ENCODE data around the gene TBX3. TPM values are rescaled to one million over a fixed set of nuclear protein-coding genes. Genes with fewer than 3 reads are reported as not detected.
"Not testable (repeated sequence)": the region's sequence is repeated elsewhere in the genome, so short reads cannot be mapped to it uniquely, and the experiment has no call there.

TBX3 gene
- total RNA-seq, 2 experiments from 2014 or later = not detected

GRCh38 chr12:114729731-114730130, 45.8 kb upstream of the TBX3 start:
- Histone ChIP-seq H3K36me3 (ENCODE audit: insufficient read depth, low read length) (no peaks in the 10 kb centered on the region), H3K4me3 (ENCODE audit: low read depth, low read length, poor library complexity, severe bottlenecking) (no peak overlapping the region), H3K4me1 (ENCODE audit: insufficient read depth, low read length, poor library complexity, severe bottlenecking) (no peaks in the 10 kb centered on the region), H3K27ac (ENCODE audit: low read depth, low read length, poor library complexity, severe bottlenecking) (no peak overlapping the region), H4K20me1 (ENCODE audit: insufficient read depth, low read length) (no peaks in the 10 kb centered on the region), H3K9me3 (ENCODE audit: low read length) (no peaks in the 10 kb centered on the region), H3K9me2 (ENCODE audit: insufficient read depth, low read length) (no peaks in the 10 kb centered on the region), H3K4me2 (ENCODE audit: low read length) (no peak overlapping the region), H2AFZ (ENCODE audit: low read length) (no peak overlapping the region), H3K79me2 (ENCODE audit: insufficient read depth, low read depth, low read length) (no peaks in the 10 kb centered on the region)
- no peak for DNase-seq (ENCODE audit: low spot score)
- intact Hi-C loops (cut with micrococcal nuclease; ENCODE audit: unreplicated experiment) = no loop called here
- ChIA-PET POLR2A (interaction anchor here (0.7 kb wide), 1 partner anchor 98 kb away, joined by 3 read pairs; no protein-coding TSS in a partner anchor), CTCF (ENCODE audit: unreplicated experiment) (no interaction called here)
- no TSS peak for BruUV-seq (replicated peaks)
- TF ChIP-seq, protein P1, sequence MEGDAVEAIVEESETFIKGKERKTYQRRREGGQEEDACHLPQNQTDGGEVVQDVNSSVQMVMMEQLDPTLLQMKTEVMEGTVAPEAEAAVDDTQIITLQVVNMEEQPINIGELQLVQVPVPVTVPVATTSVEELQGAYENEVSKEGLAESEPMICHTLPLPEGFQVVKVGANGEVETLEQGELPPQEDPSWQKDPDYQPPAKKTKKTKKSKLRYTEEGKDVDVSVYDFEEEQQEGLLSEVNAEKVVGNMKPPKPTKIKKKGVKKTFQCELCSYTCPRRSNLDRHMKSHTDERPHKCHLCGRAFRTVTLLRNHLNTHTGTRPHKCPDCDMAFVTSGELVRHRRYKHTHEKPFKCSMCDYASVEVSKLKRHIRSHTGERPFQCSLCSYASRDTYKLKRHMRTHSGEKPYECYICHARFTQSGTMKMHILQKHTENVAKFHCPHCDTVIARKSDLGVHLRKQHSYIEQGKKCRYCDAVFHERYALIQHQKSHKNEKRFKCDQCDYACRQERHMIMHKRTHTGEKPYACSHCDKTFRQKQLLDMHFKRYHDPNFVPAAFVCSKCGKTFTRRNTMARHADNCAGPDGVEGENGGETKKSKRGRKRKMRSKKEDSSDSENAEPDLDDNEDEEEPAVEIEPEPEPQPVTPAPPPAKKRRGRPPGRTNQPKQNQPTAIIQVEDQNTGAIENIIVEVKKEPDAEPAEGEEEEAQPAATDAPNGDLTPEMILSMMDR (conservative IDR thresholded peaks at IDR 0.05; ENCODE audit: low read length) = no peak
- TF ChIP-seq EZH2phosphoT487 (IDR thresholded peaks at IDR 0.05; ENCODE audit: borderline replicate concordance, low read depth, low read length) = no peak

DNA sequence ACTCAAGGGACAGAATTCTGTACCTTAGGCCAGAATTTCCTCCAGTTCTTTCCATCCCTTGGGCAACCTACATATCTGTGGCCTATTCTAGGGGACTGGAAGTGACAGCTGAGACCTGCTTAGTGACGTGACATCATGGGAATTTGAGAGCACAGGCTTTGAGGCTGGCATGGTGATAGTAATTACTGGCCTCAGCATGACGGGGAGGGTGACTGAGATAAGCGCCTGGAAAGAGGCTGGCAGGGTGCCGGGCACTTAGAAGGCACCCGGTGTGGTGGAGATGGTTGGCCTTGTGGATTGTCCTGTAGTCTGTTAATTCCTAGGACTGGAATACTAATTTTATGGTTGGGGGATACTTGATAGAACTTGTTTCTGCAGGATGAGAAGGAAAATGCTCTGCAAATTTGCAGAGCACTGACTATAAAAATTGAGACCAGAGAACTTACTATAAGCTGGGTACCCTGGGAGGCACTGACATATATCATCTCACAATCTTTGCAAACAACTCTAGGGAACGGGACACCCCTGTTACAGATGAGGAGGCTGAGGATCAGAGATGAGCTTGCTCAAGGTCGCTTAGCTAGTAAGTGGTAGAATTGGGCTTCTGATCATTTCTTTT, 42.2 kb upstream of the TBX3 start:
- Histone ChIP-seq H3K79me2 (ENCODE audit: insufficient read depth, low read depth, low read length) (no peaks in the 10 kb centered on the region), H3K9me3 (ENCODE audit: low read length) (no peaks in the 10 kb centered on the region), H2AFZ (ENCODE audit: low read length) (no peak overlapping the region), H3K4me1 (ENCODE audit: insufficient read depth, low read length, poor library complexity, severe bottlenecking) (no peaks in the 10 kb centered on the region), H4K20me1 (ENCODE audit: insufficient read depth, low read length) (no peaks in the 10 kb centered on the region), H3K9me2 (ENCODE audit: insufficient read depth, low read length) (no peaks in the 10 kb centered on the region), H3K4me2 (ENCODE audit: low read length) (no peak overlapping the region), H3K4me3 (ENCODE audit: low read depth, low read length, poor library complexity, severe bottlenecking) (no peak overlapping the region), H3K36me3 (ENCODE audit: insufficient read depth, low read length) (no peaks in the 10 kb centered on the region), H3K27ac (ENCODE audit: low read depth, low read length, poor library complexity, severe bottlenecking) (no peak overlapping the region)
- BruUV-seq (replicated peaks) = no TSS peak
- no peak for DNase-seq (ENCODE audit: low spot score)
- TF ChIP-seq, protein P1 (conservative IDR thresholded peaks at IDR 0.05; ENCODE audit: low read length) = no peak
- no peak for TF ChIP-seq EZH2phosphoT487 (IDR thresholded peaks at IDR 0.05; ENCODE audit: borderline replicate concordance, low read depth, low read length)
- ChIA-PET CTCF (ENCODE audit: unreplicated experiment) (no interaction called here), POLR2A (no interaction called here)
- intact Hi-C loops (cut with micrococcal nuclease; ENCODE audit: unreplicated experiment) = no loop called here

GRCh38 chr12:114722176-114722575, 38.2 kb upstream of the TBX3 start:
- H3K79me2 ChIP-seq (ENCODE audit: insufficient read depth, low read depth, low read length); DNase-seq (ENCODE audit: low spot score); H3K9me2 ChIP-seq (ENCODE audit: insufficient read depth, low read length); H3K4me3 ChIP-seq (ENCODE audit: low read depth, low read length, poor library complexity, severe bottlenecking); H2AFZ ChIP-seq (ENCODE audit: low read length); BruUV-seq (replicated peaks); CTCF ChIA-PET (ENCODE audit: unreplicated experiment); H4K20me1 ChIP-seq (ENCODE audit: insufficient read depth, low read length); H3K4me2 ChIP-seq (ENCODE audit: low read length); H3K9me3 ChIP-seq (ENCODE audit: low read length); H3K27ac ChIP-seq (ENCODE audit: low read depth, low read length, poor library complexity, severe bottlenecking); H3K36me3 ChIP-seq (ENCODE audit: insufficient read depth, low read length); H3K4me1 ChIP-seq (ENCODE audit: insufficient read depth, low read length, poor library complexity, severe bottlenecking); POLR2A ChIA-PET; intact Hi-C loops (cut with micrococcal nuclease; ENCODE audit: unreplicated experiment): not testable (repeated sequence)

All from OCI-LY7 (cell line).